Transverse colon (tissue), 3 donors: ENCODE results near the gene OLA1.

Experiments used
- EP300 ChIP-seq: sonication (generic); formaldehyde crosslinking; IDR thresholded peaks from one replicate; pipeline ENCODE4 v1.6.1; 2017; ENCODE audit warnings: antibody characterized with exemption, low read depth
- POLR2A ChIP-seq: fragments of 450-650 bp; IDR thresholded peaks from one replicate; pipeline ENCODE4 v1.6.1; 2016; ENCODE audit warnings: antibody characterized with exemption, mild to moderate bottlenecking, moderate library complexity
- TF ChIP-seq, protein P1 (sequence below), 5 experiments: fragments of 200-600 bp in 3 of 5; fragments of 450-650 bp in 2 of 5; sonication (generic) in 3 of 5; IDR thresholded peaks; 1 replicate in 2 of 5; 2 replicates in 3 of 5; pipeline ENCODE4 v1.5.1; 2016 to 2017; ENCODE audit warnings: antibody characterized with exemption in 5 of 5, inconsistent platforms in 3 of 5, mild to moderate bottlenecking in 2 of 5, moderate library complexity in 1 of 5

DNA sequence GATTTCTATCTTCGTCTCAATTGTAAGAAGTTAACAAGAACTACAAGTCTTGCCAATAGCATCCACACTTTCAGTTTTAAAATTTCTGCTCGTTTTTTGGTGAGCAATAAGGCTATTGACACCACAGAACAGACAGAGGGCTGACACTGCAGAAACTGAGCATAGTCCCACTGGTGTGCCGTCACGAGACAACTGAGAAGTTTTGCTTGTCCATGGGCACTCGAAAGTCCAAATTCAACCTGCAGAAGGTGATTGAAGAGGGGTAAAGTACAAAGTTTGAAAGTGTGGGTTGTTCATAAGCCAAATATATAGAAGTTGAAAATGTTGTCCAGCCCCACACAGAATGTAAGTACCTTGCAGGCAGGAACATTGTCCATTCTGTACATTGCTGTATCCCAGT, 219.4 kb downstream of the OLA1 start:
- TF ChIP-seq, protein P1, sequence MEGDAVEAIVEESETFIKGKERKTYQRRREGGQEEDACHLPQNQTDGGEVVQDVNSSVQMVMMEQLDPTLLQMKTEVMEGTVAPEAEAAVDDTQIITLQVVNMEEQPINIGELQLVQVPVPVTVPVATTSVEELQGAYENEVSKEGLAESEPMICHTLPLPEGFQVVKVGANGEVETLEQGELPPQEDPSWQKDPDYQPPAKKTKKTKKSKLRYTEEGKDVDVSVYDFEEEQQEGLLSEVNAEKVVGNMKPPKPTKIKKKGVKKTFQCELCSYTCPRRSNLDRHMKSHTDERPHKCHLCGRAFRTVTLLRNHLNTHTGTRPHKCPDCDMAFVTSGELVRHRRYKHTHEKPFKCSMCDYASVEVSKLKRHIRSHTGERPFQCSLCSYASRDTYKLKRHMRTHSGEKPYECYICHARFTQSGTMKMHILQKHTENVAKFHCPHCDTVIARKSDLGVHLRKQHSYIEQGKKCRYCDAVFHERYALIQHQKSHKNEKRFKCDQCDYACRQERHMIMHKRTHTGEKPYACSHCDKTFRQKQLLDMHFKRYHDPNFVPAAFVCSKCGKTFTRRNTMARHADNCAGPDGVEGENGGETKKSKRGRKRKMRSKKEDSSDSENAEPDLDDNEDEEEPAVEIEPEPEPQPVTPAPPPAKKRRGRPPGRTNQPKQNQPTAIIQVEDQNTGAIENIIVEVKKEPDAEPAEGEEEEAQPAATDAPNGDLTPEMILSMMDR (IDR thresholded peaks at IDR 0.05): no peak
- TF ChIP-seq POLR2A: no peak
- no peak for TF ChIP-seq EP300
